Nephron progenitor cell (in vitro differentiated cells): Measurements from ENCODE around the gene ARID2.

Experiments
- DNase-seq: peaks from one replicate; pipeline ENCODE4 v3.0.0; 2021
- H3K27ac Mint-ChIP-seq: 2 replicates; pipeline ENCODE4 v1.8.0; 2021; ENCODE audit warnings: mild to moderate bottlenecking, moderate library complexity, mixed read lengths
- H3K27me3 Mint-ChIP-seq: 2 replicates; pipeline ENCODE4 v1.8.0; 2021; ENCODE audit warnings: mild to moderate bottlenecking, low read depth, mixed read lengths; ENCODE audit not compliant: poor library complexity
- H3K36me3 Mint-ChIP-seq: 2 replicates; pipeline ENCODE4 v1.8.0; 2021; ENCODE audit warnings: low read depth, mixed read lengths
- H3K4me1 Mint-ChIP-seq: 2 replicates; pipeline ENCODE4 v1.8.0; 2021; ENCODE audit warnings: mixed read lengths
- H3K4me3 Mint-ChIP-seq: 2 replicates; pipeline ENCODE4 v1.8.0; 2021; ENCODE audit warnings: mild to moderate bottlenecking, moderate library complexity, mixed read lengths
- H3K9me3 Mint-ChIP-seq: 2 replicates; pipeline ENCODE4 v1.8.0; 2021; ENCODE audit warnings: mild to moderate bottlenecking, moderate library complexity, mixed read lengths
- CTCF ChIP-seq: fragments of 200-600 bp; sonication (generic); IDR thresholded peaks from 2 replicates; pipeline ENCODE4 v1.5.0; 2021; ENCODE audit warnings: antibody characterized with exemption

Gene ARID2

GRCh38 chr12:45850302-45850701 is 120.8 kb downstream of the ARID2 start:
- no peak for TF ChIP-seq CTCF
- H3K27me3 Mint-ChIP-seq, result no peaks in the 10 kb centered on the region
- no peaks in the 10 kb centered on the region for H3K9me3 Mint-ChIP-seq
- H3K27ac Mint-ChIP-seq, result no peak overlapping the region
- H3K4me3 Mint-ChIP-seq, result no peak overlapping the region
- H3K4me1 Mint-ChIP-seq, result no peaks in the 10 kb centered on the region
- DNase-seq, result no peak
- H3K36me3 Mint-ChIP-seq, result peaks cover 73% of the 10 kb centered on the region

GRCh38 chr12:45852508-45852907 is 123.0 kb downstream of the ARID2 start:
- Mint-ChIP-seq H3K4me1 (no peaks in the 10 kb centered on the region), H3K9me3 (no peaks in the 10 kb centered on the region), H3K27me3 (no peaks in the 10 kb centered on the region), H3K27ac (no peak overlapping the region), H3K4me3 (no peak overlapping the region), H3K36me3 (peaks cover 70% of the 10 kb centered on the region)
- TF ChIP-seq CTCF, result no peak
- no peak for DNase-seq

GRCh38 chr12:45853550-45853949 is 124.0 kb downstream of the ARID2 start:
- Mint-ChIP-seq H3K36me3 (peaks cover 70% of the 10 kb centered on the region), H3K4me1 (no peaks in the 10 kb centered on the region), H3K4me3 (no peak overlapping the region), H3K27me3 (no peaks in the 10 kb centered on the region), H3K27ac (no peak overlapping the region), H3K9me3 (no peaks in the 10 kb centered on the region)
- TF ChIP-seq CTCF, result no peak
- no peak for DNase-seq

- Mint-ChIP-seq H3K27ac (no peak overlapping the region), H3K36me3 (peaks cover 62% of the 10 kb centered on the region), H3K4me3 (no peak overlapping the region), H3K27me3 (no peaks in the 10 kb centered on the region), H3K9me3 (no peaks in the 10 kb centered on the region), H3K4me1 (no peaks in the 10 kb centered on the region)
- no peak for DNase-seq
- no peak for TF ChIP-seq CTCF
These were observed 133.8 kb downstream of the ARID2 start for GRCh38 chr12:45863332-45863731.

- no peak for TF ChIP-seq CTCF
- DNase-seq, result no peak
- Mint-ChIP-seq H3K27ac (no peak overlapping the region), H3K9me3 (no peaks in the 10 kb centered on the region), H3K27me3 (no peaks in the 10 kb centered on the region), H3K4me3 (no peak overlapping the region), H3K36me3 (peaks cover 74% of the 10 kb centered on the region), H3K4me1 (no peaks in the 10 kb centered on the region)
These were observed 136.8 kb downstream of the ARID2 start for GRCh38 chr12:45866299-45866698.

- TF ChIP-seq CTCF, result no peak
- peaks cover 95% of the 10 kb centered on the region for H3K36me3 Mint-ChIP-seq
- peaks cover 24% of the 10 kb centered on the region for H3K9me3 Mint-ChIP-seq
- no peak overlapping the region for H3K4me3 Mint-ChIP-seq
- H3K27ac Mint-ChIP-seq, result no peak overlapping the region
- H3K27me3 Mint-ChIP-seq, result no peaks in the 10 kb centered on the region
- peaks cover under 1% of the 10 kb centered on the region for H3K4me1 Mint-ChIP-seq
- no peak for DNase-seq
These were observed 142.9 kb downstream of the ARID2 start for GRCh38 chr12:45872446-45872845.
